GM12864 (cell line): ENCODE results near the gene CMC1.

Experiments used
- DNase-seq: peaks from one replicate; pipeline ENCODE4 v3.0.0-alpha.2; 2011; ENCODE audit warnings: low read depth
- H3K4me3 ChIP-seq: 2 replicates; pipeline ENCODE4 v1.5.1; 2011; ENCODE audit warnings: mild to moderate bottlenecking, low read depth, low read length, control low read depth
- CTCF ChIP-seq: IDR thresholded peaks from 2 replicates; pipeline ENCODE4 v1.5.1; 2011; ENCODE audit warnings: low read depth, mild to moderate bottlenecking, moderate library complexity, low read length, control low read depth, inconsistent platforms; ENCODE audit errors: missing control alignments

CMC1 gene

GRCh38 chr3:28210968-28211713 lies 30.3 kb upstream of the CMC1 start:
- TF ChIP-seq CTCF = no peak
- H3K4me3 ChIP-seq = no peak overlapping the region
- no peak for DNase-seq

GRCh38 chr3:28212681-28213080 lies 28.7 kb upstream of the CMC1 start:
- no peak for DNase-seq
- no peak overlapping the region for H3K4me3 ChIP-seq
- no peak for TF ChIP-seq CTCF

GRCh38 chr3:28215407-28215806 lies 26.0 kb upstream of the CMC1 start:
- H3K4me3 ChIP-seq = no peak overlapping the region
- no peak for TF ChIP-seq CTCF
- no peak for DNase-seq

- H3K4me3 ChIP-seq = no peak overlapping the region
- TF ChIP-seq CTCF = no peak
- no peak for DNase-seq
These were observed 23.1 kb upstream of the CMC1 start for GRCh38 chr3:28218071-28218916.

- TF ChIP-seq CTCF = no peak
- no peak for DNase-seq
- no peak overlapping the region for H3K4me3 ChIP-seq
These were observed 22.6 kb upstream of the CMC1 start for GRCh38 chr3:28218917-28219198.

- TF ChIP-seq CTCF = no peak
- H3K4me3 ChIP-seq = no peak overlapping the region
- no peak for DNase-seq
These were observed 17.0 kb upstream of the CMC1 start for GRCh38 chr3:28224430-28224829.
